Measurements from ENCODE around the gene TSHR. TPM values are rescaled to one million over a fixed set of nuclear protein-coding genes. Genes with fewer than 3 reads are reported as not detected.

Gene TSHR
- total RNA-seq, 3 donors from 2014 or later (not counting 1 experiment from before 2014, with no cell fraction given), result 0.80 TPM; not detected in 2

DNA sequence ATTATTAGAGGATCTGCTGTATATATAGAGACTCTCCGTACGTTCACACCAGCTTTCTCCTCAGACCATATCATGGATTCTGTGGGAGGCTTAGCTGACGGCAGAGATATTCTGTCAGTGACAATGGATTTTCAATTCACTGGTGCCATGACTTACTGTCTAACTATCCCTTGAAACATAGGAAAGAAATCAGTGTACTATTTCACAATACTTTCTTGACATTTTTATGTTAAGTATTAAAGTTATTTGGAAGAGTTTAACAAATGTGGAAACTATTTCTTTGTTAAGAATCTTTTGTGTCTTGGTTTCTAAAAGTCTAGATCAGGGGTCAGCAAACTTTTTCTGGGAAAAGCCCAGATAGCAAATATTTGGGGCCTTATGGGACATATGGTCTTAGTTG is 146.8 kb downstream of the TSHR start:
- WGBS (ENCODE audit: insufficient coverage), result 100% methylated on average over 3 of the region's 3 CpGs
- Histone ChIP-seq H3K27ac (ENCODE audit: low read length) (no peak overlapping the region), H3K36me3 (ENCODE audit: control insufficient read depth, insufficient read depth, low read length) (no peaks in the 10 kb centered on the region), H3K27me3 (ENCODE audit: control insufficient read depth, insufficient read depth, low read length) (no peaks in the 10 kb centered on the region), H3K4me3 (ENCODE audit: low read length) (no peak overlapping the region), H3K9me3 (ENCODE audit: control insufficient read depth, insufficient read depth, low read length) (no peaks in the 10 kb centered on the region), H3K4me1 (ENCODE audit: control insufficient read depth, insufficient read depth, low read length) (no peaks in the 10 kb centered on the region)
- Mint-ChIP-seq H3K27ac (no peak overlapping the region), H3K4me1 (no peaks in the 10 kb centered on the region), H3K27me3 (ENCODE audit: low read depth in 2 of 2) (peaks cover 0 to 10% of the 10 kb centered on the region in 2 donors), H3K9me3 (no peaks in the 10 kb centered on the region), H3K4me3 (no peak overlapping the region), H3K36me3 (no peaks in the 10 kb centered on the region)
- intact Hi-C loops (cut with micrococcal nuclease), result no loop called here
- ATAC-seq (no peak), DNase-seq (no peak)
- TF ChIP-seq, protein P1, sequence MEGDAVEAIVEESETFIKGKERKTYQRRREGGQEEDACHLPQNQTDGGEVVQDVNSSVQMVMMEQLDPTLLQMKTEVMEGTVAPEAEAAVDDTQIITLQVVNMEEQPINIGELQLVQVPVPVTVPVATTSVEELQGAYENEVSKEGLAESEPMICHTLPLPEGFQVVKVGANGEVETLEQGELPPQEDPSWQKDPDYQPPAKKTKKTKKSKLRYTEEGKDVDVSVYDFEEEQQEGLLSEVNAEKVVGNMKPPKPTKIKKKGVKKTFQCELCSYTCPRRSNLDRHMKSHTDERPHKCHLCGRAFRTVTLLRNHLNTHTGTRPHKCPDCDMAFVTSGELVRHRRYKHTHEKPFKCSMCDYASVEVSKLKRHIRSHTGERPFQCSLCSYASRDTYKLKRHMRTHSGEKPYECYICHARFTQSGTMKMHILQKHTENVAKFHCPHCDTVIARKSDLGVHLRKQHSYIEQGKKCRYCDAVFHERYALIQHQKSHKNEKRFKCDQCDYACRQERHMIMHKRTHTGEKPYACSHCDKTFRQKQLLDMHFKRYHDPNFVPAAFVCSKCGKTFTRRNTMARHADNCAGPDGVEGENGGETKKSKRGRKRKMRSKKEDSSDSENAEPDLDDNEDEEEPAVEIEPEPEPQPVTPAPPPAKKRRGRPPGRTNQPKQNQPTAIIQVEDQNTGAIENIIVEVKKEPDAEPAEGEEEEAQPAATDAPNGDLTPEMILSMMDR (IDR thresholded peaks at IDR 0.05), result no peak

DNA sequence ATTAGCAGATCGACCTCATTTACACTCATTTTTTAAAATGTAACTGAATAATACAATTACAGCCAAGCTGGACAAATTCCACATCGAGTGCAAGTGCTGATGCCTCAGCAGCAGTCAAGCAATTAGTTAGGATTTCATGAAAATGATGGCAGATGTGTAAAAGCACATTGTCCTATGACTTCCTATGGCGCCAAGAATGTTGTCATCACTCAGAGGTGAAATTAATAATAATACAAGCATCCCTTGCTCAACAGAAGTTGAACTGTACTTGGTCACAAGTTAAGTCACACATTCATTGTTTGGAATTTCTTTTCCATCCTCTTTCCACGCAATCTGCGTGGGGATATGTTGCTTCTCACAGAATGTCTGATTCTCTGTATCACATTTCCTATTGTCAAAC is 148.0 kb downstream of the TSHR start:
- Histone ChIP-seq H3K27ac (ENCODE audit: low read length) (no peak overlapping the region), H3K4me3 (ENCODE audit: low read length) (no peak overlapping the region), H3K9me3 (ENCODE audit: control insufficient read depth, insufficient read depth, low read length) (no peaks in the 10 kb centered on the region), H3K36me3 (ENCODE audit: control insufficient read depth, insufficient read depth, low read length) (no peaks in the 10 kb centered on the region), H3K27me3 (ENCODE audit: control insufficient read depth, insufficient read depth, low read length) (no peaks in the 10 kb centered on the region), H3K4me1 (ENCODE audit: control insufficient read depth, insufficient read depth, low read length) (no peaks in the 10 kb centered on the region)
- H3K4me3 Mint-ChIP-seq, result no peak overlapping the region
- peaks cover under 1 to 10% of the 10 kb centered on the region in 2 donors for H3K27me3 Mint-ChIP-seq (ENCODE audit: low read depth in 2 of 2)
- no peaks in the 10 kb centered on the region for H3K9me3 Mint-ChIP-seq
- TF ChIP-seq, protein P1 (IDR thresholded peaks at IDR 0.05), result no peak
- H3K27ac Mint-ChIP-seq, result no peak overlapping the region
- intact Hi-C loops (cut with micrococcal nuclease), result no loop called here
- no peaks in the 10 kb centered on the region for H3K4me1 Mint-ChIP-seq
- H3K36me3 Mint-ChIP-seq, result no peaks in the 10 kb centered on the region
- ATAC-seq (no peak), DNase-seq (no peak)
- WGBS (ENCODE audit: insufficient coverage), result 93% methylated on average over 5 of the region's 5 CpGs

DNA sequence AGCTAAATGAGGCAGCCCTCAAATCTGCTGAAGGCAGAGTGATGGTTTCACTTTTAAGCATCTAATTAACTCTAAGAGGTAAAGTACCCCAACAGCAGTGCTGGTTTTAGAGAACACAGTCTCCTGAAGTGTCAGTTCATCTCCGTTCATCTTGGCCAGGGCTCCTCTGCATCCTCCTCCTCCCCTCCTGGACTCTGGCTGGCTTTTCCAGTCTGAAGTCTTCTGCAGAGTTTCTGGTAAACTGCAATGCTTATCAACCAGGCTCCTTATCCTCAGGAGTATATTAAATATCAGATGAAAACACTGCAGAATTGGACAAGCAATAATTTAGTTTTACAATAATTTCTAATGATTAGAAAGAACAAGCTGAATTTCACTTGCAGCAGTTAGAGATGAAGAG is 150.0 kb downstream of the TSHR start:
- WGBS (ENCODE audit: insufficient coverage), result 81% methylated on average over 1 of the region's 1 CpG
- TF ChIP-seq, protein P1 (IDR thresholded peaks at IDR 0.05), result no peak
- Histone ChIP-seq H3K4me1 (ENCODE audit: control insufficient read depth, insufficient read depth, low read length) (no peaks in the 10 kb centered on the region), H3K27me3 (ENCODE audit: control insufficient read depth, insufficient read depth, low read length) (no peaks in the 10 kb centered on the region), H3K36me3 (ENCODE audit: control insufficient read depth, insufficient read depth, low read length) (no peaks in the 10 kb centered on the region), H3K9me3 (ENCODE audit: control insufficient read depth, insufficient read depth, low read length) (no peaks in the 10 kb centered on the region), H3K4me3 (ENCODE audit: low read length) (no peak overlapping the region), H3K27ac (ENCODE audit: low read length) (no peak overlapping the region)
- Mint-ChIP-seq H3K9me3 (no peaks in the 10 kb centered on the region), H3K4me3 (no peak overlapping the region), H3K27ac (no peak overlapping the region), H3K36me3 (no peaks in the 10 kb centered on the region), H3K27me3 (ENCODE audit: low read depth in 2 of 2) (peaks cover 0 to 3% of the 10 kb centered on the region in 2 donors), H3K4me1 (no peaks in the 10 kb centered on the region)
- DNase-seq (no peak), ATAC-seq (no peak)
- intact Hi-C loops (cut with micrococcal nuclease), result no loop called here

DNA sequence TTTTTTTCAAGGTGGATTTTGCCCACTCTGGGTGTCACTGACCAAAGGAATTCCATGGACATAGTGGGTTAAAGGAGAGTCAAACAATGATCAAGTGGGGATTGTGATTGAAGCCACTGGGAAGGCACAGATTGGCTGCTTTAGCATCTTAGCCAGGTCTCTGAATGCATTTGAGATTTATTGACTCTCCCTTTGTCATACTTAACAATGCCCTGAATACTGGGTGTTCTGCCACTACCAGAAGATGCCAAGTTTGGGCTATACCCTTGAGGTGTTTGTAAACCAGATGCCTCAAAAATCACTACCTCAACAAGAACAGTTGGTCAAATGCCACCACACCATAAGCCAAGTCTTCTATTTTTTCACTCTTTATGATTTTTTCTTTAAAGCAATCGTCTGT is 150.5 kb downstream of the TSHR start:
- H3K9me3 ChIP-seq (ENCODE audit: control insufficient read depth, insufficient read depth, low read length), result no peaks in the 10 kb centered on the region
- ATAC-seq (no peak), DNase-seq (no peak)
- Mint-ChIP-seq H3K27ac (no peak overlapping the region), H3K4me3 (no peak overlapping the region), H3K36me3 (no peaks in the 10 kb centered on the region), H3K27me3 (ENCODE audit: low read depth in 2 of 2) (peaks cover 0 to 3% of the 10 kb centered on the region in 2 donors), H3K4me1 (no peaks in the 10 kb centered on the region), H3K9me3 (no peaks in the 10 kb centered on the region)
- no peaks in the 10 kb centered on the region for H3K36me3 ChIP-seq (ENCODE audit: control insufficient read depth, insufficient read depth, low read length)
- H3K27ac ChIP-seq (ENCODE audit: low read length), result no peak overlapping the region
- TF ChIP-seq, protein P1 (IDR thresholded peaks at IDR 0.05), result no peak
- no peaks in the 10 kb centered on the region for H3K27me3 ChIP-seq (ENCODE audit: control insufficient read depth, insufficient read depth, low read length)
- H3K4me3 ChIP-seq (ENCODE audit: low read length), result no peak overlapping the region
- intact Hi-C loops (cut with micrococcal nuclease), result no loop called here
- WGBS (ENCODE audit: insufficient coverage), result no CpG with 5 or more reads among the region's 1 CpG
- no peaks in the 10 kb centered on the region for H3K4me1 ChIP-seq (ENCODE audit: control insufficient read depth, insufficient read depth, low read length)
